IMR-90 (cell line): ENCODE data around the gene IFRD2. TPM values are rescaled to one million over a fixed set of nuclear protein-coding genes. Genes with fewer than 3 reads are reported as not detected.
"Not testable (repeated sequence)": the region's sequence is repeated elsewhere in the genome, so short reads cannot be mapped to it uniquely, and the experiment has no call there.

Experiments used
- ATAC-seq: fragments of 200-7000 bp; cut with Tn5 transposase; 2 replicates; pipeline ENCODE4 v1.9.1; 2020; ENCODE audit warnings: low read depth, mild to moderate bottlenecking, moderate library complexity
- BruUV-seq: library from RNA; stranded (reverse); fragments of 400-500 nt; replicated peaks from 2 replicates; lab custom pipeline; 2021; lab: Mats Ljungman, UMichigan
- CTCF ChIA-PET: fragments of 300-600 bp; formaldehyde crosslinking; extraction: SDS; loops from one replicate; lab custom pipeline; 2021; ENCODE audit warnings: antibody characterized with exemption; lab: Yijun Ruan, JAX
- POLR2A ChIA-PET: fragments of 300-600 bp; sonication (Branson Sonifier 250); formaldehyde crosslinking; loops from one replicate; lab custom pipeline; 2022; ENCODE audit warnings: antibody characterized with exemption; ENCODE audit not compliant: unreplicated experiment; lab: Charles Lee
- DNase-seq: peaks from one replicate; pipeline ENCODE4 v3.0.0; 2013
- H2AFZ ChIP-seq: replicated peaks from 2 replicates; pipeline ENCODE3; 2013; ENCODE audit warnings: low read length, mild to moderate bottlenecking; ENCODE audit not compliant: poor library complexity
- H2AK5ac ChIP-seq: 2 replicates; pipeline ENCODE4 v1.6.1; 2013; ENCODE audit warnings: low read depth, low read length, inconsistent platforms
- H2AK9ac ChIP-seq: replicated peaks from 2 replicates; pipeline ENCODE3; 2013; ENCODE audit warnings: mild to moderate bottlenecking, low read depth, low read length, moderate library complexity; ENCODE audit not compliant: poor library complexity
- H2BK120ac ChIP-seq: 2 replicates; pipeline ENCODE4 v1.6.1; 2013; ENCODE audit warnings: low read depth, low read length, inconsistent platforms
- H2BK15ac ChIP-seq: 3 replicates; pipeline ENCODE4 v1.6.1; 2013; ENCODE audit warnings: low read depth, low read length, inconsistent platforms
- H2BK20ac ChIP-seq: 2 replicates; pipeline ENCODE4 v1.6.1; 2013; ENCODE audit warnings: low read depth, mild to moderate bottlenecking, inconsistent platforms, low read length, moderate library complexity
- H2BK5ac ChIP-seq: 2 replicates; pipeline ENCODE4 v1.6.1; 2013; ENCODE audit warnings: mild to moderate bottlenecking, low read depth, low read length, inconsistent platforms; ENCODE audit not compliant: poor library complexity, severe bottlenecking
- H3K14ac ChIP-seq: replicated peaks from 2 replicates; pipeline ENCODE4 v1.6.1; 2013; ENCODE audit warnings: low read depth, low read length, inconsistent platforms
- H3K18ac ChIP-seq: 2 replicates; pipeline ENCODE4 v1.6.1; 2013; ENCODE audit warnings: low read depth, low read length, control low read depth
- H3K23ac ChIP-seq: 2 replicates; pipeline ENCODE4 v1.6.1; 2013; ENCODE audit warnings: low read depth, low read length, inconsistent platforms
- H3K27ac ChIP-seq: 2 replicates; pipeline ENCODE4 v1.5.1; 2013; ENCODE audit warnings: mild to moderate bottlenecking, control low read depth, low read length; ENCODE audit not compliant: insufficient read depth
- H3K27me3 ChIP-seq: 2 replicates; pipeline ENCODE4 v1.6.1; 2013; ENCODE audit warnings: low read length; ENCODE audit not compliant: control insufficient read depth, insufficient read depth
- H3K36me3 ChIP-seq: 2 replicates; pipeline ENCODE4 v1.6.1; 2013; ENCODE audit warnings: low read length, mixed read lengths; ENCODE audit not compliant: control insufficient read depth, insufficient read depth
- H3K4ac ChIP-seq: 2 replicates; pipeline ENCODE4 v1.6.1; 2013; ENCODE audit warnings: low read depth, low read length, inconsistent platforms
- H3K4me1 ChIP-seq: 2 replicates; pipeline ENCODE4 v1.6.1; 2013; ENCODE audit warnings: low read length, mixed read lengths; ENCODE audit not compliant: control insufficient read depth, insufficient read depth
- H3K4me2 ChIP-seq: 2 replicates; pipeline ENCODE4 v1.6.1; 2013; ENCODE audit warnings: low read depth, mild to moderate bottlenecking, control low read depth, low read length, moderate library complexity
- H3K4me3 ChIP-seq: 2 replicates; pipeline ENCODE4 v1.5.1; 2013; ENCODE audit warnings: low read depth, mild to moderate bottlenecking, control low read depth, low read length, moderate library complexity; ENCODE audit not compliant: insufficient read depth
- H3K56ac ChIP-seq: 2 replicates; pipeline ENCODE4 v1.6.1; 2013; ENCODE audit warnings: low read length, inconsistent platforms; ENCODE audit not compliant: insufficient read depth; ENCODE audit errors: extremely low read depth
- H3K79me1 ChIP-seq, 2 experiments: 2 replicates each; pipeline ENCODE4 v1.6.1; 2013; ENCODE audit warnings: low read length in 2 of 2, inconsistent platforms in 1 of 2, low read depth in 1 of 2
- H3K9ac ChIP-seq: 2 replicates; pipeline ENCODE4 v1.6.1; 2013; ENCODE audit warnings: low read depth, low read length, control low read depth
- H3K9me1 ChIP-seq: 2 replicates; pipeline ENCODE4 v1.6.1; 2013; ENCODE audit warnings: low read length, inconsistent platforms; ENCODE audit not compliant: insufficient read depth
- H3K9me3 ChIP-seq: 2 replicates; pipeline ENCODE4 v1.6.1; 2013; ENCODE audit warnings: low read length; ENCODE audit not compliant: control insufficient read depth, insufficient read depth
- H4K20me1 ChIP-seq: 2 replicates; pipeline ENCODE4 v1.6.1; 2013; ENCODE audit warnings: low read length, inconsistent platforms; ENCODE audit not compliant: insufficient read depth
- H4K5ac ChIP-seq: 2 replicates; pipeline ENCODE4 v1.6.1; 2013; ENCODE audit warnings: mild to moderate bottlenecking, low read depth, low read length, control low read depth
- H4K8ac ChIP-seq, 2 experiments: 2 replicates each; pipeline ENCODE4 v1.6.1; 2013; ENCODE audit warnings: low read depth in 2 of 2, low read length in 2 of 2, control low read depth in 1 of 2, inconsistent platforms in 1 of 2
- H4K91ac ChIP-seq: 2 replicates; pipeline ENCODE4 v1.6.1; 2013; ENCODE audit warnings: low read depth, low read length, inconsistent platforms; ENCODE audit not compliant: insufficient read depth
- WGBS, 2 experiments: methylation state at CpG; one replicate each; pipeline versions ENCODE4 v1.1.5 to v1.1.7; 2013; ENCODE audit warnings: missing lambda C conversion rate in 2 of 2; ENCODE audit not compliant: insufficient read length in 1 of 2; ENCODE audit errors: extremely low coverage in 2 of 2; 5-methylcytosine and 5-hydroxymethylcytosine counted together
- dilution Hi-C: fragments of 300-500 bp; cut with HindIII; formaldehyde crosslinking; loops from one replicate; pipeline ENCODE4 v1.14.3; 2018; ENCODE audit warnings: low sequenced_read_pairs; ENCODE audit not compliant: unreplicated experiment
- in situ Hi-C: fragments of 300-500 bp; cut with MboI; formaldehyde crosslinking; loops from 3 replicates; pipeline ENCODE4 v1.14.3; 2019; ENCODE audit warnings: low sequenced_read_pairs, inconsistent platforms, mixed read lengths
- intact Hi-C: fragments of 100-400 bp; cut with micrococcal nuclease; formaldehyde crosslinking; loops from 2 replicates; pipeline ENCODE4 v1.10.0; 2022
- polyA plus RNA-seq, 3 experiments: library from polyadenylated mRNA; depleted of rRNA; stranded (reverse); fragments of >200 nt; gene quantifications; 2 replicates each; pipeline ENCODE4 v1.2.3, GENCODE V29; 2012; ENCODE audit warnings: low replicate concordance in 1 of 3
- total RNA-seq: library from RNA; depleted of rRNA; stranded (reverse); fragments of >200 nt; gene quantifications from 2 replicates; pipeline ENCODE4 v1.2.3, GENCODE V29; 2012

IFRD2 gene
- total and polyA plus RNA-seq, 2 of the 4 experiments (the other 2 are of a cell fraction): 52.7 to 79.1 TPM

GRCh38 chr3:50312041-50312440, 19.8 kb upstream of the IFRD2 start:
- 100% methylated on average over 3 of the region's 32 CpGs; no CpG with 5 or more reads in 1 of the 2 experiments for WGBS, 2 experiments
- H4K91ac ChIP-seq, H3K4ac ChIP-seq, H3K4me1 ChIP-seq, H3K27me3 ChIP-seq, H3K56ac ChIP-seq, dilution Hi-C loops, POLR2A ChIA-PET, intact Hi-C loops, H3K27ac ChIP-seq, BruUV-seq, H3K9ac ChIP-seq, CTCF ChIA-PET, ATAC-seq, H2BK20ac ChIP-seq, H4K5ac ChIP-seq, H3K14ac ChIP-seq, H2AK5ac ChIP-seq, DNase-seq, H2AFZ ChIP-seq, H2BK5ac ChIP-seq, H3K4me3 ChIP-seq, H3K9me3 ChIP-seq, in situ Hi-C loops, H2AK9ac ChIP-seq, H2BK15ac ChIP-seq, H3K4me2 ChIP-seq, H3K18ac ChIP-seq, H3K23ac ChIP-seq, H2BK120ac ChIP-seq, H4K8ac ChIP-seq: not testable (repeated sequence)
- Histone ChIP-seq H4K20me1 (0 out of 2 replicates have a peak, but pooled peaks cover 11% of the 10 kb centered on the region), H3K79me1 (peaks cover 3 to 17% of the 10 kb centered on the region in 2 experiments; a peak in 2 of 4 replicates), H3K9me1 (peaks cover 11% of the 10 kb centered on the region), H3K36me3 (peaks cover 11% of the 10 kb centered on the region)
